DOHH2 (cell line): ENCODE results near the gene KIF6.

Source experiments
- CTCF ChIP-seq: fragments of 200-600 bp; sonication (generic); IDR thresholded peaks from one replicate; pipeline ENCODE4 v1.5.1; 2014; ENCODE audit warnings: antibody characterized with exemption, mild to moderate bottlenecking, low read depth, low read length; ENCODE audit not compliant: poor library complexity, severe bottlenecking
- EZH2phosphoT487 ChIP-seq: fragments of 200-600 bp; sonication (generic); IDR thresholded peaks from 2 replicates; pipeline ENCODE4 v1.6.1; 2017; ENCODE audit warnings: borderline replicate concordance, mild to moderate bottlenecking, antibody characterized with exemption, low read length, moderate library complexity, mixed read lengths

- no peak for TF ChIP-seq CTCF
- TF ChIP-seq EZH2phosphoT487: no peak
Measured at GRCh38 chr6:39521958-39522357, 203.2 kb downstream of the KIF6 start.
